GM19238 (cell line): ENCODE measurements around the gene PLEKHH2.
"Not testable (repeated sequence)": the region's sequence is repeated elsewhere in the genome, so short reads cannot be mapped to it uniquely, and the experiment has no call there.

Experiments used
- DNase-seq: peaks from one replicate; pipeline ENCODE4 v3.0.0; 2011; ENCODE audit warnings: low spot score; ENCODE audit not compliant: insufficient read length

PLEKHH2 gene

GRCh38 chr2:43636153-43636552 lies 907 bp upstream of the PLEKHH2 start:
- not testable (repeated sequence) for DNase-seq

- no peak for DNase-seq
Measured at GRCh38 chr2:43636621-43637020, 439 bp upstream of the PLEKHH2 start.

- no peak for DNase-seq
Measured at GRCh38 chr2:43642363-43642762, 5.3 kb downstream of the PLEKHH2 start.

DNA sequence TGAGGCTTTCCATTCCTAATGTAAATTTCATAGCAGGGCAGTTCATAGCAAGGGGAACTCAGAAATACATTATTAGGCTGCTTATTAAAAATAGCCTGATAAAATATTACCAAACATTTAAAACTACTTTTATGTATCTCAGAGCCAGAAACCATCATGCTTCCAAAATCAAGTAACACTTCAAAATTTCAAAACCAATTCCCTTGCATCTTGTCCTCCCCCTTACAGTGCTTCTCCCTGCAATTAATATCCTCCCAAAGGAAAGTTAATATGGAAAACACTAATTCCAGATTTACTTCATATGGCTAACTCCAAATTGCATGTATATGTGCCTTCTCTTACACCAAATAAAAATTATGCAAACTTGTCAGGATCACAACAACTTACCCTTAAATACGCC lies 6.6 kb downstream of the PLEKHH2 start:
- no peak for DNase-seq

DNA sequence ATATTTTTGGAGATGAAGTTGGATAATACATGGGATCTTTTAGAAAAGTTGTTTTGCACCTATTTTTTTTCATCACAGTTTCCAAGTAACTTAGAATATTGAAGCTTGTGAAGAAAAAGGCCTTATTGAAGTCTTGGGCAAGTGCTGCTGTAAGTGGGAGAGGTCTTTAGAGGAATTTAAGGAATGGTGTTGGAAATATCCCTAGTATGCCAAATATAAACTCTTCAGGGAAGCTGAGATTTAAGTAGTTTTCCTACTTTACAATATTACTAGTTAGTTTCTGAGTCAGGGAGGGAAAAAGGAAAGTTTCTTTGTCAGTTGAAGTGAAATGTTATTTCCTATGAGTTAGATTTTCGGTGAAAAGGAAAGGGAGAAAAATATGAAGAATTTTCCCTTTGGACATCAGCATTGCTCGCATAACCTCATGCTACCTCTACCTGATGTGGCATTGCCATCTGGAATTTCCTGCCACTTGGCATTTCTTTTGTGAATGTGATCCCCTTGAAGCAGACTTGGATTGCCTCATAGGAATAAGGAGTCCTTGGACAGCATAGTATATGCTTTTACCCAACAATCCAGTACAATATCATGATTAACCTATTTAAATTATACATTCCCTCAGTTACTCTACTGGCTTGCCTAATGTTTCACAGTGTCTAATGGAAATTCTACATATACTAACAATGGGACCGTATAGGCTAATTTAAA lies 12.1 kb downstream of the PLEKHH2 start:
- no peak for DNase-seq

DNA sequence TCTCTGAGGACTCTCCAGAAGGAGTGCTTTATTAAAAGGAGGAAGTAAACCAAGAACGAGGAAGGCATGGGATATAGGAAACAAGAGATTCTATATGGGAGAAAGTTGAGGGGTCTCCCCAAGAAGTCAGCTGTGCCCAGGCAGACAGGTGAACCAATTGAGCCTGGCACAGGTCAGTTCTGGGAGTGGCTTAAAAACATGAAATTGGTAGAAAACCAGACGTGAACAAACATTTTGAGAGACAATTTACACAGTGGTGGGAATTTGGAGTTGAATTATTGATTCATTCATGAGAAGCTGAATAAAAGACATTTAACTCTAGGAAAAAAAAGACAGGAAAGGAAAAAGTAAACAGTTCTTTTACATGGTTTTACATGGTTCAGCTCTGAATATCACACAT lies 16.4 kb downstream of the PLEKHH2 start:
- no peak for DNase-seq

DNA sequence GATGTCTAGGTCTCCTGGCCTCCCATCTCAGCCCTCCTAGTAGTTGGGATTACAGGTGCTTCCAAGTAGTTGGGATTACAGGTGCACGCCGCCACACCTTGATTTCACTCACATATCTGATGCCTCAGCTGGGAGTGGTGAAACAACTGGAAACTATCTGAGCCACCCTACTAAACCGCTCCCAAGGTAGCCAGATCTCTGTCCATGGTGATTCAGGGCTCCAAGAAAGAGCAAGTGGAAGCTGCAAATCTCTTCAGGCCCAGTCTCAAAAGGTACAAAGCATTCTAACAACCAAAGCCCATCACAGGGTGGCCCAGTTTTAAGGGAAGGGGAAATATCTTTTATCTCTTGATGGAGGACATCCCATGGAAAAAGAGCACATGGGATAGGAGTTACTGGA lies 20.2 kb downstream of the PLEKHH2 start:
- DNase-seq = no peak

GRCh38 chr2:43675646-43676321 lies 38.7 kb downstream of the PLEKHH2 start:
- DNase-seq = no peak

DNA sequence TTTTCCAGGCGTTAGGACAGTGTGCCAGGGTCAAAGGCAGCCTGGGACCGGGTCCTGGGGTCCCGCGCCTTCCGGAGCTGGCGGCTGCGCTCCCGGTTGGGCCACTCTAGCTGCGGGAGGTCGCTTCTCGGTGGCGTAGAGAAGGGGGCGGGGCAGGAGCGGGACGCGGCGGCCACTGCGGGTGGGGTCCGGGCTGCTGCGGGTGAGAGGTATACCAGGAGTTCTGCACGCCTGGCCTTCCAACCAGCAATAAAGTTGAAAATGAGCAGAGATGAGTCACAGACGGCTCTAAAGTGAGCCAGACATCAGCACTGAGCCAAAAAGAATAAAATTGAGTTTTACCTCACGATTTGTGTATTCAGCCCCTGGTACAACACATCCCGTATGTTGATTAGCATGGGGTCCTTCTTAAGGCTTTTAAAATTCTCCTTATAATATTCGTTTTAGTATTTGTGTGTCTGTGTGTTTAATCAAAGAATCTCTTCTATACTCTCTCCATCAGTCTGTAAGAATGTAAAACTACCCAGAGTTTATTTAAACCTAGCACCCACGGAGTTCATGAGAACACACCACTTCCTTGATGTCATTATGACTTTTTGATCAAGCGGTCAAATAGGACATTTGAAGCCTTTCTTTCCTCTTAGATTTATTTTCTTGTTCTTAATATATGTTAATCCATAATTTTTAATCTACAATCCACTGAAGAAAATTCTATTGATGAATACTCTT lies 39.4 kb downstream of the PLEKHH2 start, which contains the start of gene C1GALT1C1L:
Gene C1GALT1C1L, minus strand, starts transcription at position 108 of the 729 bp plus-strand sequence. Its CDS starts 107 bp downstream, at position 1.
- no peak for DNase-seq

GRCh38 chr2:43677783-43678182 lies 40.7 kb downstream of the PLEKHH2 start:
- DNase-seq = not testable (repeated sequence)

DNA sequence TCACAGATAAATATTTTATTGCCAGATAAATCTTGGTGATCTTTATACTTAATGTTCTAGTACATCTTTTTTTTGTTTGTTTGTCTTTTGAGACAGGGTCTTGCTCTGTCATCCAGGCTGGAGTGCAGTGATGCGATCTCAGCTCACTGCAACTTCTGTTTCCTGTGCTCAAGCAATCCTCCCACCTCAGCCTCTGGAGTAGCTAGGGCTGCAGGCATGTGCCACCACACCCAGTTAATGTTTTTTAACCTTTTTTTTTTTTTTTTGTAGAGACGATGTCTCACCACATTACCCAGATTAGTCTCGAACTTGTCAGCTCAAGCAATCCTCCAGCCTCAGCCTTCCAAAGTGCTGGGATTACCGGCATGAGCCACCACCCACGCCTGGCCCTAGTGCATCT lies 48.3 kb downstream of the PLEKHH2 start:
- no peak for DNase-seq

DNA sequence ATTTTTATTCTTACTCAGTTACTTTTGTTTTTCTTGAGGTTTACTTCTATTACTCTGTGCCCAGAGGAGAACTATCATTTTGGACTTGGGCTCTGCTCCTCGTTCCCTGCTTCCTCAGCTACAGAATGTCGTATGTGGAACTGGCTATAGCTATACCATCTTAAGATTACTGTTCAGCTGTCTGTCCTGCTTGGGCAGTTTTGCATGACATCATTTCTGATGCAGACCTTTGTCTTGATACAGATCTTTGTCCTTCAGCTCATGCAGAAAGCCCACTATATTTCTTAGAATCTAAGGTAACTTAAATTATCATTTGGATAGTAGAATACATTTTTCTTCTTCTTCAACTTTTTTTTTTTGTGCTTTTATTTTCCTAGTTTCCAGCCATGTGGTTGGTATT lies 52.9 kb downstream of the PLEKHH2 start:
- DNase-seq = no peak

GRCh38 chr2:43692428-43692994 lies 55.5 kb downstream of the PLEKHH2 start:
- DNase-seq = no peak

DNA sequence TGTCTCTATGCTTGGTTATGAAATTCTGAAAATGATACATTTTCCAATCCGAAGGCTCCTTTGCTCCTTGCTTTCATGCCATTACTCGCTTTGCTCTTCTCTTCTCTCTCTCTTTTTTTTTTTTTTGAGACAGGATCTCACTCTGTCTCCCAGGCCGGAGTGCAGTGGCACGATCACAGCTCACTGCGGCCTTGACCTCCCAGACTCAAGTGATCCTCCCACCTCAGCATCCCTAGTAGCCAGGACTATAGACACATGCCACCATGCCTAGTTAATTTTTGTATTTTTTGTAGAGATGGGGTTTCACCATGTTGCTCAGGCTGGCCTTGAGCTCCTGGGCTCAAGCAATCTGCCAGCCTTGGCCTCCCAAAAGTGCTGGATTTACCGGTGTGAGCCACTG lies 61.1 kb downstream of the PLEKHH2 start:
- not testable (repeated sequence) for DNase-seq

DNA sequence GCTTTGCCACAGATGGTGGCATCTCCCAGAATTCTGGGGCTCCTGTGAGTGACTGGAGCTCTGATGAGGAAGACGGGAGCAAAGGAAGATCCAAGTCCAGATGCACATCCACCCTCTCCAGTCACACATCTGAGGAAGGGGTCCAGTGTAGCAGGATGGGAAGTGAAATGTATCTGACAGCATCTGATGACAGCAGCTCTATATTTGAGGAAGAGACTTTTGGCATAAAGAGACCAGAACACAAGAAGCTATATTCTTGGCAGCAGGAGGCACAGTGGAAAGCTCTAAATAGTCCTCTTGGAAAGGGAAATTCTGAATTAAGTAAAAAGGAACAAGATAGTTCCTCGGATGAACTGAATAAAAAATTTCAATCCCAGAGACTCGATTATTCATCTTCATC lies 62.7 kb downstream of the PLEKHH2 start:
- DNase-seq = no peak

DNA sequence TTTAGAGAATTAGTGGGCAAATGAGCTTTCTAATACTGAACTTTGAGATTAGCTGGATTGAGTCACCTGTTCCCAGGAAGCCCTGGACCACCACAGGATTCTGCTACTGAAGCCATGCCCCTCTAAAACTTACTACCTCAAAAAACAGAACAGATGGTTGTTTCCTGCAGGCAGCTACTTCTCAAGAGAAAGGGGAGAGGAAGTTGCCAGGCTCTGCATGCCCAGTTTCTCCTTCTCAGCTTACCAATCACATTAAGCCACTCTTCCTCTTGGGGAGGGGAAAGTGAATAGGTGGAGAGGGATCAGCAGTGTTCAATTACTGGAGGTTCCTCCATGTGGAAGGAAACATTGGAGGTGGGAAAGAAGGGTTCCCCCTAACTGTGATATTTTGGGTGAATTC lies 64.1 kb downstream of the PLEKHH2 start:
- no peak for DNase-seq

- DNase-seq = no peak
Measured at GRCh38 chr2:43707255-43708015, 70.4 kb downstream of the PLEKHH2 start.

GRCh38 chr2:43708178-43708577 lies 71.1 kb downstream of the PLEKHH2 start:
- DNase-seq = no peak

- no peak for DNase-seq
Measured at GRCh38 chr2:43708891-43709290, 71.8 kb downstream of the PLEKHH2 start.

GRCh38 chr2:43710866-43711265 lies 73.8 kb downstream of the PLEKHH2 start:
- DNase-seq = no peak

GRCh38 chr2:43714164-43714563 lies 77.1 kb downstream of the PLEKHH2 start:
- DNase-seq = no peak
